Suprapubic skin (tissue), 4 donors: ENCODE data around the gene C8G. TPM values are rescaled to one million over a fixed set of nuclear protein-coding genes. Genes with fewer than 3 reads are reported as not detected.
A peak's percentile ranks its signal among the peaks of the same experiment; 100 is the strongest.

Experiments
- DNase-seq, 2 donors: peaks; one replicate each; pipeline ENCODE4 v3.0.0-alpha.2; 2019; ENCODE audit warnings: low spot score in 2 of 2
- H3K27ac ChIP-seq: fragments of 200-600 bp; sonication (generic); one replicate; pipeline ENCODE4 v1.5.1; 2019
- H3K27me3 ChIP-seq: fragments of 200-600 bp; sonication (generic); one replicate; pipeline ENCODE4 v1.5.1; 2019
- H3K36me3 ChIP-seq: fragments of 200-600 bp; sonication (generic); one replicate; pipeline ENCODE4 v1.5.1; 2019
- H3K4me1 ChIP-seq: fragments of 200-600 bp; sonication (generic); one replicate; pipeline ENCODE4 v1.5.1; 2019
- H3K4me3 ChIP-seq: fragments of 200-600 bp; sonication (generic); one replicate; pipeline ENCODE4 v1.5.1; 2019; ENCODE audit warnings: mild to moderate bottlenecking
- H3K9me3 ChIP-seq: fragments of 200-600 bp; sonication (generic); one replicate; pipeline ENCODE4 v1.5.1; 2019
- EP300 ChIP-seq: sonication (generic); formaldehyde crosslinking; IDR thresholded peaks from one replicate; pipeline ENCODE4 v1.6.1; 2017; ENCODE audit warnings: antibody characterized with exemption
- POLR2A ChIP-seq, 2 donors: fragments of 450-650 bp; IDR thresholded peaks; one replicate each; pipeline ENCODE4 v1.6.1; 2017; ENCODE audit warnings: antibody characterized with exemption in 2 of 2, mild to moderate bottlenecking in 2 of 2, moderate library complexity in 2 of 2
- POLR2AphosphoS5 ChIP-seq, 3 donors: sonication (generic); formaldehyde crosslinking; IDR thresholded peaks; one replicate each; pipeline ENCODE4 v1.6.1; 2017; ENCODE audit warnings: antibody characterized with exemption in 3 of 3
- WGBS: methylation state at CpG from one replicate; pipeline ENCODE4 v1.1.5; 2018; 5-methylcytosine and 5-hydroxymethylcytosine counted together
- total RNA-seq, 4 donors: library from RNA; depleted of rRNA; stranded (reverse); fragments of >200 nt; gene quantifications; one replicate each; pipeline ENCODE4 v1.1.0, GENCODE V29; 2016
- TF ChIP-seq, protein P1 (sequence below), 2 donors: fragments of 200-600 bp in 1 of 2; fragments of 450-650 bp in 1 of 2; sonication (generic) in 1 of 2; IDR thresholded peaks; one replicate each; pipeline ENCODE4 v1.5.1; 2016 to 2019; ENCODE audit warnings: antibody characterized with exemption in 2 of 2, mild to moderate bottlenecking in 1 of 2, moderate library complexity in 1 of 2

C8G gene
- total RNA-seq, 4 donors from 2014 or later, result 2.7 TPM; not detected in 3

DNA sequence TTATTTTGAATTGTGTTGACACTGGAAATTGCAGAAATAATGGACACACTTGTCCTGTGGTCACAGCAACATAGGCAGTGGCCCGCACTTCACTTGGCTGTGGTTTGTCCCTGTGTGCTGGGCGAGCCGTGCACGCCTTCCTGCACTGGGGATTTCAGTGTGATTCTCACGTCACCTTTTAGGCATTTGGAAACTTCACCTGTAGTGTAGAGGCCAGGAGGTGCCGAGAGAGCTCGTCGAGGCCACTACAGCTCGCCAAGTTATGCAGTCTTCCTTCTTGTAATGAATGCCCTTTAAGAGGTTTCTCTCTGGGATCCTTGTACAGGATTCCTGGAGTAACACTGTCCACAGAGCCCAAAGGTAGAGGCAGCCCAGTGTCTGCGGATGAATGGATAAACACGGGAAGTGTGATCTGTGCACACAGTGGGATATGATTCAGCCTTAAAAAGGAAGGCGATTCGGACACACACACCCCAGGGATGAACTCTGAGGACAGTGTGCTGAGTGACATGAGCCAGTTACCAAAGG, 44.0 kb upstream of the C8G start:
- Histone ChIP-seq H3K27ac (peak overlapping the region; percentile 88), H3K4me1 (peaks cover 55% of the 10 kb centered on the region), H3K9me3 (no peaks in the 10 kb centered on the region), H3K36me3 (peaks cover 22% of the 10 kb centered on the region), H3K4me3 (no peak overlapping the region), H3K27me3 (no peaks in the 10 kb centered on the region)
- DNase-seq, result no peak
- 43% methylated on average over 13 of the region's 13 CpGs for WGBS
- no peak for TF ChIP-seq POLR2AphosphoS5 (IDR thresholded peaks at IDR 0.05)
- TF ChIP-seq, protein P1, sequence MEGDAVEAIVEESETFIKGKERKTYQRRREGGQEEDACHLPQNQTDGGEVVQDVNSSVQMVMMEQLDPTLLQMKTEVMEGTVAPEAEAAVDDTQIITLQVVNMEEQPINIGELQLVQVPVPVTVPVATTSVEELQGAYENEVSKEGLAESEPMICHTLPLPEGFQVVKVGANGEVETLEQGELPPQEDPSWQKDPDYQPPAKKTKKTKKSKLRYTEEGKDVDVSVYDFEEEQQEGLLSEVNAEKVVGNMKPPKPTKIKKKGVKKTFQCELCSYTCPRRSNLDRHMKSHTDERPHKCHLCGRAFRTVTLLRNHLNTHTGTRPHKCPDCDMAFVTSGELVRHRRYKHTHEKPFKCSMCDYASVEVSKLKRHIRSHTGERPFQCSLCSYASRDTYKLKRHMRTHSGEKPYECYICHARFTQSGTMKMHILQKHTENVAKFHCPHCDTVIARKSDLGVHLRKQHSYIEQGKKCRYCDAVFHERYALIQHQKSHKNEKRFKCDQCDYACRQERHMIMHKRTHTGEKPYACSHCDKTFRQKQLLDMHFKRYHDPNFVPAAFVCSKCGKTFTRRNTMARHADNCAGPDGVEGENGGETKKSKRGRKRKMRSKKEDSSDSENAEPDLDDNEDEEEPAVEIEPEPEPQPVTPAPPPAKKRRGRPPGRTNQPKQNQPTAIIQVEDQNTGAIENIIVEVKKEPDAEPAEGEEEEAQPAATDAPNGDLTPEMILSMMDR (IDR thresholded peaks at IDR 0.05), result no peak
- TF ChIP-seq POLR2A (IDR thresholded peaks at IDR 0.05), result no peak
- TF ChIP-seq EP300, result no peak

DNA sequence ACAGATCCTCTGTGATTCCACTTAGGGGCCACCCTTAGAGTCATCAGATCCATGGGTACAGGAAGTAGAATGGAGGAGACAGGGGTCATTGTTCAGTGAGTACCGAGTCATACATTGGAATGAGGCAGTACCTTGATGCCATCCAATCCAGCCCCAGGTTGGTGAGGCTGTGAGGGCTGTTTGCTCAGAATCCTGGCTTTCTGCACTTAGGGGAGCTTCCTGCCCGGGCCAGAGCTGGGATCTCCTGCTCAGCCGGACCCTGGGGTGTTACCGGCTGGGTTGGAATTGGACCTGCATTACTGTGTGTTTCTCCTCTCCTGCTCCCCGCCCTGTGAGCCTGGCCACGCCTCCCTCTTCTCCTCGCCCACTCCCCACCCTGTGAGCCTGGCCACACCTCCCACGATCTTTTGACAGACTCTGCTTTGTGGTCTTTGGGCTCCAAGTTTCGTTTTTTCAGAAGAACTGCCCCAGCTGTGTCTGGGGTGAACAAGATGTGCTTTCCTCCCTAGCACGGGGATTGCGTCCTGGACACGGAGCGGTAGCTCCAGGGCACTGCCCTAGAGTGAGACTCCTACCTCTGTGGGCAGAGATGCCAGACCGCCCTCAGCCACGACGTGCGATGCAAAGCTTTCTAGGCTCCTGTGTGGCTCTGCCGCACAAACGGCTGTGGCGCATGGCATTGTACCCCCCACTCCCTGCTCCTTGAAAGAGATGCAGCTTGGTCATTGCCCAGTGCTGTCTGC, 43.4 kb upstream of the C8G start:
- no peak for DNase-seq
- H3K4me3 ChIP-seq, result peak overlapping the region; percentile 23
- no peaks in the 10 kb centered on the region for H3K27me3 ChIP-seq
- TF ChIP-seq POLR2A (IDR thresholded peaks at IDR 0.05) (no peak), POLR2AphosphoS5 (IDR thresholded peaks at IDR 0.05) (no peak), EP300 (no peak)
- TF ChIP-seq, protein P1 (IDR thresholded peaks at IDR 0.05), result no peak
- peaks cover 55% of the 10 kb centered on the region for H3K4me1 ChIP-seq
- peaks cover 22% of the 10 kb centered on the region for H3K36me3 ChIP-seq
- WGBS, result 9% methylated on average over 8 of the region's 20 CpGs
- H3K27ac ChIP-seq, result peak overlapping the region; percentile 88
- no peaks in the 10 kb centered on the region for H3K9me3 ChIP-seq

DNA sequence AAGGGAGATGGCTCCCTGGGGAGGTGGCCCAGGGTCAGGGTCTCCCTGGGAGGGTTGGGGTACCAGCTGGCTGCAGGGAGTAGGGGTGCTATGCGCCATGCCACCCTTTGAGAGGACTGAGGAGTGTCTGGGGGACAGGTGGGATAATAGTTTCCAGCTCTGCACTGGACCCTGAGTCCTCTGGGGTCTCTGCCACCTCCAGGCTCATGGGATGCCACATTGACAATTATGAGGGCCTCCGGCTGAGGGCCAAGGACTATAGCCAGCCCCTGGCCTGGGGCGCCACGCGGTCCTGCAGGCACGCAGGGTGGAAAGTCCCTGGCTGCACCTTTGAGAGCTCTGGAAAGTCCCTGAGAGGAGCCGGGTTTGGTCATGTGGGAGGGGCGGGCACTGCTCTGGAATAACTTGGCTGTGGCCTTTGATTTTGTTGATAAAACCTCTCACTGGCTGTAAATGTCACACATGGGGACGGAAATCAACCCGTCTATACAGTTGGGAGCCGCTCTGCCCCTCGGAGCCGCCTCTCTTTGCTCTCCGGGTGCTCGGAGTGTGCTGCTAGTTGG, 42.7 kb upstream of the C8G start:
- Histone ChIP-seq H3K27me3 (no peaks in the 10 kb centered on the region), H3K9me3 (no peaks in the 10 kb centered on the region), H3K27ac (peak overlapping the region; percentile 88), H3K4me1 (peaks cover 53% of the 10 kb centered on the region), H3K36me3 (peaks cover 24% of the 10 kb centered on the region), H3K4me3 (peak overlapping the region; percentile 23)
- 20% methylated on average over 8 of the region's 15 CpGs for WGBS
- TF ChIP-seq EP300, result no peak
- TF ChIP-seq, protein P1 (IDR thresholded peaks at IDR 0.05), result no peak
- peak in 1 of 3 donors; percentile 23 for TF ChIP-seq POLR2AphosphoS5 (IDR thresholded peaks at IDR 0.05)
- peak in 1 of 2 donors; percentile 79 for DNase-seq

DNA sequence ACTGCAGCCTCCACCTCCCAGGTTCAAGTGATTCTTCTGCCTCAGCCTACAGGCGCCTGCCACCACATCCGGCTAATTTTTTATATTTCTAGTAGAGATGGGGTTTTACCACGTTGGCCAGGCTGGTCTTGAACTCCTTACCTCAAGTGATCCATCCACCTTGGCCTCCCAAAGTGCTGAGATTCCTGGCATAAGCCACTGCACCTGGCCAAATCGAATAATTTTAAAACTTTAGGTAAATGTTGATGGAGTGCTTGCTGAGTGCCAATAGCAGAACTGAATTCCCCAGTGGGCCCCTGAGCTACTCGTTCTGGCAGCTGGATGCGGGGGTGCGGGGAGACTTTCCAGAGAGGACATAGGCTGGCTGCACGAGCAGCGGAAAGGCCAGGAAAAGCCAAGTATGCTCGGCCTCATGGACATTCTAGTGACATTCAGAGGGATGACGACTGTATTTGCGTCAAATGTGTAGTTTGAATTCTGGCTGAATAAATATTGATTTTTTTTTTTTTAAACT, 41.9 kb upstream of the C8G start:
- H3K27ac ChIP-seq, result peak overlapping the region; percentile 88
- no peaks in the 10 kb centered on the region for H3K9me3 ChIP-seq
- no peak overlapping the region for H3K4me3 ChIP-seq
- peaks cover 47% of the 10 kb centered on the region for H3K4me1 ChIP-seq
- DNase-seq, result no peak
- TF ChIP-seq, protein P1 (IDR thresholded peaks at IDR 0.05), result no peak
- TF ChIP-seq POLR2AphosphoS5 (IDR thresholded peaks at IDR 0.05) (no peak), POLR2A (IDR thresholded peaks at IDR 0.05) (no peak), EP300 (no peak)
- 58% methylated on average over 12 of the region's 12 CpGs for WGBS
- H3K27me3 ChIP-seq, result no peaks in the 10 kb centered on the region
- peaks cover 32% of the 10 kb centered on the region for H3K36me3 ChIP-seq

DNA sequence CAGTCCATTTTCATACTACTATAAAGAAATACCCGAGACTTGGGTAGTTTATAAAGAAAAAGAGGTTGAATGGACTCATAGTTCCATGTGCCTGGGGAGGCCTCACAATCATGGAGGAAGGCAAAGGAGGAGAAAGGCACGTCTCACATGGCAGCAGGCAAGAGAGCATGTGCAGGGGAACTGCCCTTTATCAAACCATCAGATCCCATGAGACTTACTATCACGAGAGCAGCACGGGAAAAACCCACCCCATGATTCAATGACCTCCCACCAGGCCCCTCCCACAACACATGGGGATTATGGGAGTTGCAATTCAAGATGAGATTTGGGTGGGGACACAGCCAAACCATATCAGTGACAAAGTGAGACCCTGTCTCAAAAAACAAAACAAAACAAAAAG, 38.8 kb upstream of the C8G start:
- Histone ChIP-seq H3K9me3 (no peaks in the 10 kb centered on the region), H3K27ac (no peak overlapping the region), H3K36me3 (peaks cover 38% of the 10 kb centered on the region), H3K4me3 (no peak overlapping the region), H3K4me1 (peaks cover 25% of the 10 kb centered on the region), H3K27me3 (no peaks in the 10 kb centered on the region)
- WGBS, result 73% methylated on average over 4 of the region's 4 CpGs
- TF ChIP-seq EP300, result no peak
- TF ChIP-seq POLR2A (IDR thresholded peaks at IDR 0.05), result no peak
- TF ChIP-seq POLR2AphosphoS5 (IDR thresholded peaks at IDR 0.05), result no peak
- TF ChIP-seq, protein P1 (IDR thresholded peaks at IDR 0.05), result no peak
- no peak for DNase-seq
